NCI-H128 (cell line): Measurements from ENCODE around the gene ABHD13.

ENCODE experiments used
- DNase-seq: peaks from one replicate; lab custom pipeline; 2025; ENCODE audit not compliant: unreplicated experiment; lab: John Stamatoyannopoulos, UW

ABHD13 gene

DNA sequence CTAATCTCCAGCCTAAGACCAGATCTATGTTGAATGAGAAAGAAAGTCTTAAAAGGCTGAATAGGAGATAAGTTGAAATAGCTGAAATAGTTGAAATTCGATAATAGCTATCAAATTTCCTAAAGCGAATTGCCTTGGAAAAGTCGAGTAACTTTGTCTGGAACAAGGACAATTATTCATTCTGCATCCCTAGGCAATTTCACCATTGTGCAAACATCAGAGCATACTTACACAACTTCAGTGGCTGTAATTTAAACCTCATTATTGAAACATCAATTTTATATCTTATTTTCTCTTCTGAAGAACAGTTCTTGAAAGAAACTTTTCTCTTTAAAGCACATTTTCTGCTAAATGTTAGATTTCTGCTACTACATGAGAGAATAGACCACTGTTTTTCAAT lies 64.9 kb downstream of the ABHD13 start:
- DNase-seq: no peak
